GM12878 (cell line): ENCODE data around the gene LTBP3. TPM values are rescaled to one million over a fixed set of nuclear protein-coding genes. Genes with fewer than 3 reads are reported as not detected.

Experiments
- BCL11A ChIP-seq: IDR thresholded peaks from 2 replicates; pipeline ENCODE4 v1.6.1; 2011; ENCODE audit warnings: low read depth, low read length
- E4F1 ChIP-seq: fragments of 450-650 bp; IDR thresholded peaks from 2 replicates; pipeline ENCODE4 v1.6.1; 2018; ENCODE audit warnings: borderline replicate concordance, mild to moderate bottlenecking; ENCODE audit not compliant: partially characterized antibody
- EP300 ChIP-seq, 2 experiments: fragments of 150-350 bp in 1 of 2; IDR thresholded peaks; 2 replicates each; pipeline ENCODE4 v1.6.1; 2011 to 2012; ENCODE audit warnings: low read depth in 2 of 2, low read length in 2 of 2, borderline replicate concordance in 1 of 2, improper control_type of control experiment in 1 of 2, inconsistent platforms in 1 of 2; ENCODE audit not compliant: control insufficient read depth in 1 of 2
- IRF4 ChIP-seq: IDR thresholded peaks from 2 replicates; pipeline ENCODE4 v1.6.1; 2011; ENCODE audit warnings: low read depth, low read length
- MEF2A ChIP-seq: IDR thresholded peaks from 2 replicates; pipeline ENCODE4 v1.6.1; 2011; ENCODE audit warnings: low read depth, mild to moderate bottlenecking, low read length, moderate library complexity; ENCODE audit not compliant: insufficient read depth
- MTA2 ChIP-seq: fragments of 450-650 bp; IDR thresholded peaks from 2 replicates; pipeline ENCODE4 v1.6.1; 2016; ENCODE audit warnings: low read depth, mild to moderate bottlenecking, moderate library complexity
- NKRF ChIP-seq: fragments of 450-650 bp; conservative IDR thresholded peaks from 2 replicates; pipeline ENCODE4 v1.6.1; 2017; ENCODE audit warnings: mild to moderate bottlenecking, moderate library complexity
- NR2C2 ChIP-seq: IDR thresholded peaks from 2 replicates; pipeline ENCODE4 v1.6.1; 2011; ENCODE audit warnings: borderline replicate concordance, low read depth; ENCODE audit not compliant: control insufficient read depth, insufficient read length
- PKNOX1 ChIP-seq: fragments of 450-650 bp; IDR thresholded peaks from 2 replicates; pipeline ENCODE4 v1.6.1; 2016; ENCODE audit warnings: mild to moderate bottlenecking
- SIN3A ChIP-seq: IDR thresholded peaks from 2 replicates; pipeline ENCODE4 v1.6.1; 2012; ENCODE audit warnings: low read depth, low read length, improper control_type of control experiment
- STAT1 ChIP-seq: fragments of 450-650 bp; conservative IDR thresholded peaks from 2 replicates; pipeline ENCODE4 v1.6.1; 2014; ENCODE audit warnings: antibody characterized with exemption, mild to moderate bottlenecking
- TAF1 ChIP-seq: IDR thresholded peaks from 2 replicates; pipeline ENCODE4 v1.6.1; 2011; ENCODE audit warnings: mild to moderate bottlenecking, low read depth, low read length, borderline replicate concordance
- TCF12 ChIP-seq: IDR thresholded peaks from 2 replicates; pipeline ENCODE4 v1.6.1; 2011; ENCODE audit warnings: low read depth, mild to moderate bottlenecking, low read length
- YY1 ChIP-seq: IDR thresholded peaks from 2 replicates; pipeline ENCODE4 v1.6.1; 2011; ENCODE audit warnings: low read depth, mild to moderate bottlenecking, low read length
- polyA plus RNA-seq, 11 experiments: library from polyadenylated mRNA; depleted of rRNA in 4 of 11; unstranded in 6 of 11; stranded (reverse) in 5 of 11; fragments of >200 nt; fragmentation: Nextera tagmentation in 4 of 11; fragmentation: Illumina TruSeq in 1 of 11; extraction: Ambion mirVana in 4 of 11; extraction: Trizol in 1 of 11; gene quantifications; 1 replicate in 1 of 11; 2 replicates in 10 of 11; pipeline versions ENCODE4 v1.2.1 to v1.2.3, GENCODE V29; 2011 to 2016; ENCODE audit warnings: inconsistent platforms in 2 of 11, missing spikeins in 2 of 11, low read depth in 1 of 11
- total RNA-seq, 4 experiments: library from RNA; depleted of rRNA in 3 of 4; stranded (reverse); fragments of >200 nt in 3 of 4; fragmentation: Illumina TruSeq in 1 of 4; extraction: Trizol in 1 of 4; gene quantifications; 2 replicates each; pipeline versions ENCODE4 v1.2.1 to v1.2.3, GENCODE V29; 2013 to 2021
- TF ChIP-seq, protein P1 (sequence below): fragments of 450-650 bp; IDR thresholded peaks from 2 replicates; pipeline ENCODE4 v1.6.1; 2018; ENCODE audit warnings: mild to moderate bottlenecking, low read depth, moderate library complexity; ENCODE audit not compliant: partially characterized antibody
- TF ChIP-seq, protein P2 (sequence below): fragments of 450-650 bp; IDR thresholded peaks from 2 replicates; pipeline ENCODE4 v1.6.1; 2017; ENCODE audit warnings: low read depth, mild to moderate bottlenecking, moderate library complexity
- TF ChIP-seq, protein P3 (sequence below): IDR thresholded peaks from 2 replicates; pipeline ENCODE4 v1.6.1; 2011; ENCODE audit warnings: low read depth, mild to moderate bottlenecking, low read length, moderate library complexity, borderline replicate concordance; ENCODE audit errors: extremely low read depth

The LTBP3 gene
- total and polyA plus RNA-seq, 10 of the 15 experiments (the other 5 are each of a cell fraction or from before 2014, with no cell fraction given): 2.2 to 12.2 (median 6.2) TPM; not detected in 2

GRCh38 chr11:65497141-65498041 lies 60.8 kb downstream of the LTBP3 start (continued):
- TF ChIP-seq EP300 (IDR thresholded peaks at IDR 0.05; ENCODE audit: borderline replicate concordance in 1 of 2, control insufficient read depth in 1 of 2, low read depth in 2 of 2, low read length in 2 of 2) (peak; percentile 86 to 98), BCL11A (peak; percentile 15; the same call in 1 of the 2 replicates), TCF12 (peak; percentile 94), E4F1 (no peak), YY1 (peak; percentile 93), MEF2A (peak; percentile 90), IRF4 (peak; percentile 67; the same call in 1 of the 2 replicates), PKNOX1 (peak; percentile 78), MTA2 (no peak), NKRF (0 out of 2 replicates have a peak, but pooled peaks have one; percentile 51), NR2C2 (no peak), SIN3A (0 out of 2 replicates have a peak, but pooled peaks have one; percentile 66), TAF1 (peak; percentile 95), STAT1 (no peak)
- TF ChIP-seq, protein P1, sequence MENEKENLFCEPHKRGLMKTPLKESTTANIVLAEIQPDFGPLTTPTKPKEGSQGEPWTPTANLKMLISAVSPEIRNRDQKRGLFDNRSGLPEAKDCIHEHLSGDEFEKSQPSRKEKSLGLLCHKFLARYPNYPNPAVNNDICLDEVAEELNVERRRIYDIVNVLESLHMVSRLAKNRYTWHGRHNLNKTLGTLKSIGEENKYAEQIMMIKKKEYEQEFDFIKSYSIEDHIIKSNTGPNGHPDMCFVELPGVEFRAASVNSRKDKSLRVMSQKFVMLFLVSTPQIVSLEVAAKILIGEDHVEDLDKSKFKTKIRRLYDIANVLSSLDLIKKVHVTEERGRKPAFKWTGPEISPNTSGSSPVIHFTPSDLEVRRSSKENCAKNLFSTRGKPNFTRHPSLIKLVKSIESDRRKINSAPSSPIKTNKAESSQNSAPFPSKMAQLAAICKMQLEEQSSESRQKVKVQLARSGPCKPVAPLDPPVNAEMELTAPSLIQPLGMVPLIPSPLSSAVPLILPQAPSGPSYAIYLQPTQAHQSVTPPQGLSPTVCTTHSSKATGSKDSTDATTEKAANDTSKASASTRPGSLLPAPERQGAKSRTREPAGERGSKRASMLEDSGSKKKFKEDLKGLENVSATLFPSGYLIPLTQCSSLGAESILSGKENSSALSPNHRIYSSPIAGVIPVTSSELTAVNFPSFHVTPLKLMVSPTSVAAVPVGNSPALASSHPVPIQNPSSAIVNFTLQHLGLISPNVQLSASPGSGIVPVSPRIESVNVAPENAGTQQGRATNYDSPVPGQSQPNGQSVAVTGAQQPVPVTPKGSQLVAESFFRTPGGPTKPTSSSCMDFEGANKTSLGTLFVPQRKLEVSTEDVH: peak; percentile 56
- TF ChIP-seq, protein P2, sequence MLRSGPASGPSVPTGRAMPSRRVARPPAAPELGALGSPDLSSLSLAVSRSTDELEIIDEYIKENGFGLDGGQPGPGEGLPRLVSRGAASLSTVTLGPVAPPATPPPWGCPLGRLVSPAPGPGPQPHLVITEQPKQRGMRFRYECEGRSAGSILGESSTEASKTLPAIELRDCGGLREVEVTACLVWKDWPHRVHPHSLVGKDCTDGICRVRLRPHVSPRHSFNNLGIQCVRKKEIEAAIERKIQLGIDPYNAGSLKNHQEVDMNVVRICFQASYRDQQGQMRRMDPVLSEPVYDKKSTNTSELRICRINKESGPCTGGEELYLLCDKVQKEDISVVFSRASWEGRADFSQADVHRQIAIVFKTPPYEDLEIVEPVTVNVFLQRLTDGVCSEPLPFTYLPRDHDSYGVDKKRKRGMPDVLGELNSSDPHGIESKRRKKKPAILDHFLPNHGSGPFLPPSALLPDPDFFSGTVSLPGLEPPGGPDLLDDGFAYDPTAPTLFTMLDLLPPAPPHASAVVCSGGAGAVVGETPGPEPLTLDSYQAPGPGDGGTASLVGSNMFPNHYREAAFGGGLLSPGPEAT: peak; percentile 92
- TF ChIP-seq, protein P3, sequence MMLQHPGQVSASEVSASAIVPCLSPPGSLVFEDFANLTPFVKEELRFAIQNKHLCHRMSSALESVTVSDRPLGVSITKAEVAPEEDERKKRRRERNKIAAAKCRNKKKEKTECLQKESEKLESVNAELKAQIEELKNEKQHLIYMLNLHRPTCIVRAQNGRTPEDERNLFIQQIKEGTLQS: no peak
